Peyer's patch (tissue), 4 donors: ENCODE data around the gene THRA. TPM values are rescaled to one million over a fixed set of nuclear protein-coding genes. Genes with fewer than 3 reads are reported as not detected.

Experiments
- DNase-seq, 3 donors: peaks; one replicate each; pipeline ENCODE4 v3.0.0-alpha.2; 2017 to 2019
- H3K27ac ChIP-seq, 4 donors: fragments of 200-600 bp; sonication (generic); one replicate each; pipeline ENCODE4 v1.5.1; 2016 to 2019
- H3K27me3 ChIP-seq, 2 donors: fragments of 200-600 bp; sonication (generic); one replicate each; pipeline ENCODE4 v1.5.1; 2019
- H3K36me3 ChIP-seq, 3 donors: fragments of 200-600 bp; sonication (generic); one replicate each; pipeline ENCODE4 v1.5.1; 2016 to 2019
- H3K4me1 ChIP-seq, 4 donors: fragments of 200-600 bp; sonication (generic); one replicate each; pipeline ENCODE4 v1.5.1; 2016 to 2019
- H3K4me3 ChIP-seq, 4 donors: fragments of 200-600 bp; sonication (generic); 1 replicate in 3 of 4; 2 replicates in 1 of 4; pipeline ENCODE4 v1.5.1; 2016 to 2019; ENCODE audit warnings: mild to moderate bottlenecking in 1 of 4
- H3K9me3 ChIP-seq, 4 donors: fragments of 200-600 bp; sonication (generic); one replicate each; pipeline ENCODE4 v1.5.1; 2016 to 2019; ENCODE audit warnings: mild to moderate bottlenecking in 1 of 4
- CTCF ChIP-seq, 6 experiments: fragments of 450-650 bp in 4 of 6; fragments of 200-600 bp in 2 of 6; sonication (generic) in 1 of 6; IDR thresholded peaks; one replicate each; pipeline ENCODE4 v1.5.1; 2017 to 2019; ENCODE audit warnings: antibody characterized with exemption in 6 of 6, mild to moderate bottlenecking in 3 of 6, moderate library complexity in 1 of 6
- POLR2A ChIP-seq, 2 donors: fragments of 450-650 bp; IDR thresholded peaks; one replicate each; pipeline ENCODE4 v1.5.1; 2017; ENCODE audit warnings: antibody characterized with exemption in 2 of 2, mild to moderate bottlenecking in 2 of 2, moderate library complexity in 2 of 2
- total RNA-seq, 4 donors: library from RNA; depleted of rRNA; stranded (reverse); fragments of >200 nt; gene quantifications; one replicate each; pipeline ENCODE4 v1.1.0, GENCODE V29; 2016

The THRA gene
- total RNA-seq, 4 donors from 2014 or later = 43.4 to 80.5 (median 68.5) TPM

- no peak for TF ChIP-seq POLR2A (IDR thresholded peaks at IDR 0.05)
- TF ChIP-seq CTCF (IDR thresholded peaks at IDR 0.05) = peak in 3 of 6 experiments; percentile 29 to 53 (median 34)
- Histone ChIP-seq H3K27ac (peak overlapping the region; percentile 82 to 98 (median 88)), H3K4me3 (no peak overlapping the region), H3K36me3 (no peaks in the 10 kb centered on the region), H3K4me1 (peaks cover 32 to 94% (median 41%) of the 10 kb centered on the region in 4 donors), H3K9me3 (no peaks in the 10 kb centered on the region), H3K27me3 (no peaks in the 10 kb centered on the region)
- peak in 1 of 3 donors; percentile 51 for DNase-seq
Observed at GRCh38 chr17:40108970-40109824, 46.4 kb downstream of the THRA start.

- Histone ChIP-seq H3K4me3 (no peak overlapping the region), H3K27me3 (no peaks in the 10 kb centered on the region), H3K36me3 (no peaks in the 10 kb centered on the region), H3K9me3 (no peaks in the 10 kb centered on the region), H3K4me1 (peaks cover 32 to 87% (median 40%) of the 10 kb centered on the region in 4 donors), H3K27ac (peak overlapping the region; percentile 82 to 98 (median 88))
- peak in 1 of 3 donors; percentile 45 for DNase-seq
- TF ChIP-seq CTCF (IDR thresholded peaks at IDR 0.05) (no peak), POLR2A (IDR thresholded peaks at IDR 0.05) (no peak)
Observed at GRCh38 chr17:40110026-40110845, 47.5 kb downstream of the THRA start.

- peak; percentile 81 to 93 (median 87) for DNase-seq
- Histone ChIP-seq H3K27ac (peak overlapping the region; percentile 82 to 98 (median 88)), H3K4me1 (peaks cover 29 to 74% (median 40%) of the 10 kb centered on the region in 4 donors), H3K9me3 (no peaks in the 10 kb centered on the region), H3K36me3 (no peaks in the 10 kb centered on the region), H3K27me3 (no peaks in the 10 kb centered on the region), H3K4me3 (peak overlapping the region in 3 of 4 donors; percentile 7 to 32 (median 10))
- TF ChIP-seq CTCF (IDR thresholded peaks at IDR 0.05) (peak; percentile 78 to 96 (median 90)), POLR2A (IDR thresholded peaks at IDR 0.05) (peak in 1 of 2 donors; percentile 72)
Observed at GRCh38 chr17:40111221-40112128, 48.7 kb downstream of the THRA start.

GRCh38 chr17:40112191-40112711 is 49.5 kb downstream of the THRA start:
- H3K4me1 ChIP-seq = peaks cover 23 to 67% (median 38%) of the 10 kb centered on the region in 4 donors
- H3K27me3 ChIP-seq = no peaks in the 10 kb centered on the region
- peak overlapping the region; percentile 82 to 98 (median 88) for H3K27ac ChIP-seq
- no peak for DNase-seq
- no peaks in the 10 kb centered on the region for H3K9me3 ChIP-seq
- H3K4me3 ChIP-seq = no peak overlapping the region
- TF ChIP-seq CTCF (IDR thresholded peaks at IDR 0.05) = no peak
- TF ChIP-seq POLR2A (IDR thresholded peaks at IDR 0.05) = no peak
- no peaks in the 10 kb centered on the region for H3K36me3 ChIP-seq
